ENCODE results near the gene OR4D9. TPM values are rescaled to one million over a fixed set of nuclear protein-coding genes. Genes with fewer than 3 reads are reported as not detected.

The OR4D9 gene
- total RNA-seq, 1 experiment from 2014 or later = not detected

DNA sequence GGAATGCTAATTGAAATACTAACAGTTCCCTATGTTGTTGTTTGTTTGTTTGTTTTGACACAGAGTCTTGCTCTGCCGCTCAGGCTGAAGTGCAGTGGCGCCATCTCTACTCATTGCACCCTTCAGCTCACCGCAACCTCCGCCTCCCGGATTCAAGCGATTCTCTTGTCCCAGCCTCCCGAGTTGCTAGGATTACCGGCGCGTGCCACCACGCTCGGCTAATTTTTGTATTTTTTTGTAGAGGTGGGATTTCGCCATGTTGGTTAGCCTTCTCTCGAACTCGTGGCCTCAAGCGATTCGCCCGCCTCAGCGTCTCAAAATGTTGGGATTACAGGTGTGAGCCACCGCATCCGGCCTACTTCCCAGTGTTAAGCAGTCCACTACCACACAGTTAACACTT is 42.0 kb downstream of the OR4D9 start (continued):
- TF ChIP-seq, protein P1, sequence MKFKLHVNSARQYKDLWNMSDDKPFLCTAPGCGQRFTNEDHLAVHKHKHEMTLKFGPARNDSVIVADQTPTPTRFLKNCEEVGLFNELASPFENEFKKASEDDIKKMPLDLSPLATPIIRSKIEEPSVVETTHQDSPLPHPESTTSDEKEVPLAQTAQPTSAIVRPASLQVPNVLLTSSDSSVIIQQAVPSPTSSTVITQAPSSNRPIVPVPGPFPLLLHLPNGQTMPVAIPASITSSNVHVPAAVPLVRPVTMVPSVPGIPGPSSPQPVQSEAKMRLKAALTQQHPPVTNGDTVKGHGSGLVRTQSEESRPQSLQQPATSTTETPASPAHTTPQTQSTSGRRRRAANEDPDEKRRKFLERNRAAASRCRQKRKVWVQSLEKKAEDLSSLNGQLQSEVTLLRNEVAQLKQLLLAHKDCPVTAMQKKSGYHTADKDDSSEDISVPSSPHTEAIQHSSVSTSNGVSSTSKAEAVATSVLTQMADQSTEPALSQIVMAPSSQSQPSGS (CRISPR knock-in tag; IDR thresholded peaks at IDR 0.05; ENCODE audit: borderline replicate concordance, low read depth) = no peak
- TF ChIP-seq, protein P2, sequence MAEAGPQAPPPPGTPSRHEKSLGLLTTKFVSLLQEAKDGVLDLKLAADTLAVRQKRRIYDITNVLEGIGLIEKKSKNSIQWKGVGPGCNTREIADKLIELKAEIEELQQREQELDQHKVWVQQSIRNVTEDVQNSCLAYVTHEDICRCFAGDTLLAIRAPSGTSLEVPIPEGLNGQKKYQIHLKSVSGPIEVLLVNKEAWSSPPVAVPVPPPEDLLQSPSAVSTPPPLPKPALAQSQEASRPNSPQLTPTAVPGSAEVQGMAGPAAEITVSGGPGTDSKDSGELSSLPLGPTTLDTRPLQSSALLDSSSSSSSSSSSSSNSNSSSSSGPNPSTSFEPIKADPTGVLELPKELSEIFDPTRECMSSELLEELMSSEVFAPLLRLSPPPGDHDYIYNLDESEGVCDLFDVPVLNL (CRISPR knock-in tag; IDR thresholded peaks at IDR 0.05; ENCODE audit: borderline replicate concordance, low read depth) = no peak
- no peak for TF ChIP-seq ZNF219 (CRISPR knock-in tag; IDR thresholded peaks at IDR 0.05; ENCODE audit: borderline replicate concordance)
- TF ChIP-seq ZBTB21 (CRISPR knock-in tag; IDR thresholded peaks at IDR 0.05; ENCODE audit: borderline replicate concordance) = no peak
- TF ChIP-seq NR2C2 (CRISPR knock-in tag; IDR thresholded peaks at IDR 0.05) = no peak
- TF ChIP-seq, protein P3, sequence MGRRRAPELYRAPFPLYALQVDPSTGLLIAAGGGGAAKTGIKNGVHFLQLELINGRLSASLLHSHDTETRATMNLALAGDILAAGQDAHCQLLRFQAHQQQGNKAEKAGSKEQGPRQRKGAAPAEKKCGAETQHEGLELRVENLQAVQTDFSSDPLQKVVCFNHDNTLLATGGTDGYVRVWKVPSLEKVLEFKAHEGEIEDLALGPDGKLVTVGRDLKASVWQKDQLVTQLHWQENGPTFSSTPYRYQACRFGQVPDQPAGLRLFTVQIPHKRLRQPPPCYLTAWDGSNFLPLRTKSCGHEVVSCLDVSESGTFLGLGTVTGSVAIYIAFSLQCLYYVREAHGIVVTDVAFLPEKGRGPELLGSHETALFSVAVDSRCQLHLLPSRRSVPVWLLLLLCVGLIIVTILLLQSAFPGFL (CRISPR knock-in tag; IDR thresholded peaks at IDR 0.05; ENCODE audit: borderline replicate concordance) = no peak
- no peak for TF ChIP-seq HMGA2 (CRISPR knock-in tag; IDR thresholded peaks at IDR 0.05)
- TF ChIP-seq ZNF263 (CRISPR knock-in tag; IDR thresholded peaks at IDR 0.05; ENCODE audit: low read depth) = no peak
- TF ChIP-seq ZNF138 (CRISPR knock-in tag; conservative IDR thresholded peaks at IDR 0.05) = no peak
- TF ChIP-seq, protein P4, sequence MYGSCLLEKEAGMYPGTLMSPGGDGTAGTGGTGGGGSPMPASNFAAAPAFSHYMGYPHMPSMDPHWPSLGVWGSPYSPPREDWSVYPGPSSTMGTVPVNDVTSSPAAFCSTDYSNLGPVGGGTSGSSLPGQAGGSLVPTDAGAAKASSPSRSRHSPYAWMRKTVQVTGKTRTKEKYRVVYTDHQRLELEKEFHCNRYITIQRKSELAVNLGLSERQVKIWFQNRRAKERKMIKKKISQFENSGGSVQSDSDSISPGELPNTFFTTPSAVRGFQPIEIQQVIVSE (CRISPR knock-in tag; IDR thresholded peaks at IDR 0.05; ENCODE audit: borderline replicate concordance) = no peak
- no peak for TF ChIP-seq TP53 (CRISPR knock-in tag; IDR thresholded peaks at IDR 0.05)

DNA sequence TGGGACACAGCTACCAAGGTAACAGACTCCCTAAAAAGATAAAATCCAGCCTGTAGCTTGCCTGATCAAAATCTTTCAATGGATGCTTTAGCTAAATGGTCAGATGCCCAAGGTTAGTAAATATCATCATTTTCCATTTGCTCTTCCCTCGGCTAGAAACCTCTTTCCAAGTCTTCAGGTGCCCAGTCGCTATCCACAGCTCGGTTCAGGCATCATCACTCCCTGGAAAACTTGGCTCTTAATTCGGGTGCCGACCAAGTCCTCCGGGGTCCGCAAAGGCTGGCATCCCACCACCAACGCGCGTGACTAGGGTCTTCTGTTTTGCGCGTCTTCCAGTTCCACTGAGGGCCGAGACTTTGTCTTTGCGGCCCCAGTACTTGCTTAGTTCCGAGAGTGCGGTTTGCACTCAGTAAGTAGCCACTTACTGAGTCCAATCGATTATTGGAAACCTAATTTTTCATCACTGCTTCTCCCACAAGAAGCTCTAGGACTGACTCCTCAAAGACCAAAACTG is 44.3 kb downstream of the OR4D9 start:
- no peak for ATAC-seq
- ChIA-PET POLR2A (no interaction called here), CTCF (interaction anchor here (0.8 to 1.5 kb wide), 2 partner anchors 18 to 113 kb away, joined by 5 to 6 read pairs; partner anchors contain the start of gene PATL1)
- Mint-ChIP-seq H3K27me3 (ENCODE audit: low read depth) (peaks cover 8% of the 10 kb centered on the region), H3K4me1 (peaks cover 18% of the 10 kb centered on the region), H3K36me3 (no peaks in the 10 kb centered on the region), H3K4me3 (peak overlapping the region; percentile 87), H3K9me3 (no peaks in the 10 kb centered on the region), H3K27ac (peak overlapping the region; percentile 71; the same call in 1 of the 2 replicates)
- no peak for TF ChIP-seq ZNF416 (CRISPR knock-in tag; IDR thresholded peaks at IDR 0.05)
- TF ChIP-seq, protein P5, sequence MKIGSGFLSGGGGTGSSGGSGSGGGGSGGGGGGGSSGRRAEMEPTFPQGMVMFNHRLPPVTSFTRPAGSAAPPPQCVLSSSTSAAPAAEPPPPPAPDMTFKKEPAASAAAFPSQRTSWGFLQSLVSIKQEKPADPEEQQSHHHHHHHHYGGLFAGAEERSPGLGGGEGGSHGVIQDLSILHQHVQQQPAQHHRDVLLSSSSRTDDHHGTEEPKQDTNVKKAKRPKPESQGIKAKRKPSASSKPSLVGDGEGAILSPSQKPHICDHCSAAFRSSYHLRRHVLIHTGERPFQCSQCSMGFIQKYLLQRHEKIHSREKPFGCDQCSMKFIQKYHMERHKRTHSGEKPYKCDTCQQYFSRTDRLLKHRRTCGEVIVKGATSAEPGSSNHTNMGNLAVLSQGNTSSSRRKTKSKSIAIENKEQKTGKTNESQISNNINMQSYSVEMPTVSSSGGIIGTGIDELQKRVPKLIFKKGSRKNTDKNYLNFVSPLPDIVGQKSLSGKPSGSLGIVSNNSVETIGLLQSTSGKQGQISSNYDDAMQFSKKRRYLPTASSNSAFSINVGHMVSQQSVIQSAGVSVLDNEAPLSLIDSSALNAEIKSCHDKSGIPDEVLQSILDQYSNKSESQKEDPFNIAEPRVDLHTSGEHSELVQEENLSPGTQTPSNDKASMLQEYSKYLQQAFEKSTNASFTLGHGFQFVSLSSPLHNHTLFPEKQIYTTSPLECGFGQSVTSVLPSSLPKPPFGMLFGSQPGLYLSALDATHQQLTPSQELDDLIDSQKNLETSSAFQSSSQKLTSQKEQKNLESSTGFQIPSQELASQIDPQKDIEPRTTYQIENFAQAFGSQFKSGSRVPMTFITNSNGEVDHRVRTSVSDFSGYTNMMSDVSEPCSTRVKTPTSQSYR (CRISPR knock-in tag; IDR thresholded peaks at IDR 0.05) = no peak
- TF ChIP-seq, protein P6, sequence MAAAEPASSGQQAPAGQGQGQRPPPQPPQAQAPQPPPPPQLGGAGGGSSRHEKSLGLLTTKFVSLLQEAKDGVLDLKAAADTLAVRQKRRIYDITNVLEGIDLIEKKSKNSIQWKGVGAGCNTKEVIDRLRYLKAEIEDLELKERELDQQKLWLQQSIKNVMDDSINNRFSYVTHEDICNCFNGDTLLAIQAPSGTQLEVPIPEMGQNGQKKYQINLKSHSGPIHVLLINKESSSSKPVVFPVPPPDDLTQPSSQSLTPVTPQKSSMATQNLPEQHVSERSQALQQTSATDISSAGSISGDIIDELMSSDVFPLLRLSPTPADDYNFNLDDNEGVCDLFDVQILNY (CRISPR knock-in tag; IDR thresholded peaks at IDR 0.05) = no peak
- TF ChIP-seq, protein P7, sequence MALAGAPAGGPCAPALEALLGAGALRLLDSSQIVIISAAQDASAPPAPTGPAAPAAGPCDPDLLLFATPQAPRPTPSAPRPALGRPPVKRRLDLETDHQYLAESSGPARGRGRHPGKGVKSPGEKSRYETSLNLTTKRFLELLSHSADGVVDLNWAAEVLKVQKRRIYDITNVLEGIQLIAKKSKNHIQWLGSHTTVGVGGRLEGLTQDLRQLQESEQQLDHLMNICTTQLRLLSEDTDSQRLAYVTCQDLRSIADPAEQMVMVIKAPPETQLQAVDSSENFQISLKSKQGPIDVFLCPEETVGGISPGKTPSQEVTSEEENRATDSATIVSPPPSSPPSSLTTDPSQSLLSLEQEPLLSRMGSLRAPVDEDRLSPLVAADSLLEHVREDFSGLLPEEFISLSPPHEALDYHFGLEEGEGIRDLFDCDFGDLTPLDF (CRISPR knock-in tag; IDR thresholded peaks at IDR 0.05) = no peak
- DNase-seq (ENCODE audit: low spot score) = no peak
